Panc1 (cell line): Measurements from ENCODE around the gene CDC123. TPM values are rescaled to one million over a fixed set of nuclear protein-coding genes. Genes with fewer than 3 reads are reported as not detected.
"Not testable (repeated sequence)": the region's sequence is repeated elsewhere in the genome, so short reads cannot be mapped to it uniquely, and the experiment has no call there.

Source experiments
- ATAC-seq: fragments of 200-7000 bp; cut with Tn5 transposase; 2 replicates; pipeline ENCODE4 v1.9.1; 2020; ENCODE audit warnings: mild to moderate bottlenecking, moderate library complexity
- BruUV-seq: library from RNA; stranded (reverse); fragments of 400-500 nt; replicated peaks from 2 replicates; lab custom pipeline; 2021; lab: Mats Ljungman, UMichigan
- CTCF ChIA-PET: fragments of 300-600 bp; sonication (Branson Sonifier 250); formaldehyde crosslinking; loops from one replicate; lab custom pipeline; 2022; ENCODE audit warnings: antibody characterized with exemption; lab: Charles Lee
- POLR2A ChIA-PET: fragments of 300-600 bp; sonication (Branson Sonifier 250); formaldehyde crosslinking; loops from one replicate; lab custom pipeline; 2022; ENCODE audit warnings: antibody characterized with exemption; lab: Charles Lee
- DNase-seq: peaks from one replicate; pipeline ENCODE4 v3.0.0-alpha.2; 2010; ENCODE audit warnings: low read depth, low spot score
- H3K27ac ChIP-seq: 2 replicates; pipeline ENCODE4 v1.5.1; 2011; ENCODE audit warnings: mild to moderate bottlenecking, low read length, inconsistent platforms
- H3K27me3 ChIP-seq: fragments of 200-500 bp; sonication (Bioruptor generic); 2 replicates; pipeline ENCODE4 v1.6.0; 2014; ENCODE audit warnings: low read length, inconsistent platforms; ENCODE audit not compliant: control insufficient read depth, insufficient read depth
- H3K36me3 ChIP-seq: fragments of 200-500 bp; sonication (Bioruptor generic); 2 replicates; pipeline ENCODE4 v1.5.1; 2014; ENCODE audit warnings: inconsistent platforms, mild to moderate bottlenecking, low read length, moderate library complexity; ENCODE audit not compliant: control insufficient read depth, insufficient read depth
- H3K4me1 ChIP-seq: 2 replicates; pipeline ENCODE4 v1.5.1; 2011; ENCODE audit warnings: inconsistent platforms, mild to moderate bottlenecking, low read length, moderate library complexity; ENCODE audit not compliant: control insufficient read depth, insufficient read depth
- H3K4me3 ChIP-seq, 2 experiments: 2 replicates each; pipeline ENCODE4 v1.5.1; 2011 to 2012; ENCODE audit warnings: low read depth in 2 of 2, low read length in 2 of 2, mild to moderate bottlenecking in 2 of 2, inconsistent platforms in 1 of 2, moderate library complexity in 1 of 2
- H3K9me3 ChIP-seq: fragments of 200-500 bp; sonication (Bioruptor generic); 2 replicates; pipeline ENCODE4 v1.5.1; 2014; ENCODE audit warnings: low read depth, mild to moderate bottlenecking, inconsistent platforms, low read length, moderate library complexity; ENCODE audit not compliant: control insufficient read depth, insufficient read depth
- POLR2AphosphoS5 ChIP-seq: IDR thresholded peaks from 2 replicates; pipeline ENCODE4 v1.6.1; 2012; ENCODE audit warnings: mild to moderate bottlenecking, low read depth, low read length, moderate library complexity
- SIN3A ChIP-seq: IDR thresholded peaks from 2 replicates; pipeline ENCODE4 v1.6.1; 2012; ENCODE audit warnings: low read depth, mild to moderate bottlenecking, low read length, moderate library complexity, borderline replicate concordance; ENCODE audit not compliant: insufficient read depth
- TCF7L2 ChIP-seq: IDR thresholded peaks from 2 replicates; pipeline ENCODE4 v1.6.1; 2011; ENCODE audit warnings: mild to moderate bottlenecking, low read depth, low read length, inconsistent platforms
- in situ Hi-C: cut with HindIII; loops from 2 replicates; pipeline ENCODE4 v1.10.0; 2016; ENCODE audit warnings: low sequenced_read_pairs, low pct_unique_long_range_greater_than_20kb
- intact Hi-C: fragments of 100-400 bp; cut with micrococcal nuclease; formaldehyde crosslinking; loops from one replicate; pipeline ENCODE4 v1.10.0; 2022; ENCODE audit not compliant: unreplicated experiment
- total RNA-seq: library from RNA; stranded (reverse); gene quantifications from one replicate; pipeline ENCODE4 v1.2.1, GENCODE V29; 2021; ENCODE audit not compliant: unreplicated experiment
- TF ChIP-seq, protein P1 (sequence below): fragments of 450-650 bp; IDR thresholded peaks from 2 replicates; pipeline ENCODE4 v1.5.1; 2017; ENCODE audit warnings: mild to moderate bottlenecking
- TF ChIP-seq, protein P2 (sequence below), 2 experiments: IDR thresholded peaks; 2 replicates each; pipeline ENCODE4 v1.6.1; 2011 to 2012; ENCODE audit warnings: low read depth in 2 of 2, control low read depth in 1 of 2, low read length in 1 of 2, mild to moderate bottlenecking in 1 of 2, moderate library complexity in 1 of 2; ENCODE audit not compliant: insufficient read depth in 1 of 2

The CDC123 gene
- total RNA-seq, 1 experiment from 2014 or later, result 66.3 TPM

DNA sequence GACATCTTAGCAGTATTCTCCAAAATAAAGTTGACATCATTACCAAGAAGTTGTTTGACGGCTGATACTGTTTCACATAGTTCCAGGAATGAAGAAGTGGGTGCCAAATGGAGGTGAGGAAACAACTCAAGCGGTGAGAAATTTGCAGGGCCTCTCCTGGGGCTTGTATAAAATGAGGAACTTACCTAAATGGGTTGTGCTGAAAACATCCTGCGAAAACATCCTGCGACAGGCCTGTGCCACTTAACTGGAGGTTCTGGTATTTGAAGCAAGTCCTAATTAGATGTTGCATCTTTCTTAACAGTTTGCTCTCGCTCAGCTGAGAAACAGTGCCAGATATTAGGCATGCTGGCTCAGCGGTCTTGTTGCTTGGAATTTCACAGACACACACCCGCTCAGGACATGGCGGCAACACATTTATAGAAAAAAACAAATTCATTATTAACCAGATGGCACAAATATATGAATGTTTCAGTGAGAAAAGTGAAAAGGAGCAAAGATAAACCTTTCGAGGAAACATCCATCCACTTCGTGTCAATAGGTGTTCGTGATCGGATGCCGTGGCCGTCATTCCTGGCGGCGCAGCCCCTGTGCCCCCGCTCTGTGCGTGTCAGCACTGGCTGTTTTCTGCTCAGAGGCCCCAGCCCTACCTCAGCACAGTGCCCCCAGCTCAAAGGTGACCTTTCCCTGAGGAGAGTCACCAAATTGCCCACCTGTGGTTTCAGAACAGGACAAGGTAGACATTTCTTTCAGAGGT, 48.1 kb downstream of the CDC123 start:
- in situ Hi-C loops (no loop called here), intact Hi-C loops (no loop called here)
- Histone ChIP-seq H3K9me3 (no peaks in the 10 kb centered on the region), H3K27me3 (no peaks in the 10 kb centered on the region), H3K4me1 (no peaks in the 10 kb centered on the region), H3K27ac (no peak overlapping the region), H3K4me3 (no peak overlapping the region), H3K36me3 (no peaks in the 10 kb centered on the region; the same call in 1 of the 2 replicates)
- TSS peak; percentile 54 for BruUV-seq
- POLR2A ChIA-PET, result no interaction called here
- DNase-seq (no peak), ATAC-seq (no peak)
- TF ChIP-seq, protein P1, sequence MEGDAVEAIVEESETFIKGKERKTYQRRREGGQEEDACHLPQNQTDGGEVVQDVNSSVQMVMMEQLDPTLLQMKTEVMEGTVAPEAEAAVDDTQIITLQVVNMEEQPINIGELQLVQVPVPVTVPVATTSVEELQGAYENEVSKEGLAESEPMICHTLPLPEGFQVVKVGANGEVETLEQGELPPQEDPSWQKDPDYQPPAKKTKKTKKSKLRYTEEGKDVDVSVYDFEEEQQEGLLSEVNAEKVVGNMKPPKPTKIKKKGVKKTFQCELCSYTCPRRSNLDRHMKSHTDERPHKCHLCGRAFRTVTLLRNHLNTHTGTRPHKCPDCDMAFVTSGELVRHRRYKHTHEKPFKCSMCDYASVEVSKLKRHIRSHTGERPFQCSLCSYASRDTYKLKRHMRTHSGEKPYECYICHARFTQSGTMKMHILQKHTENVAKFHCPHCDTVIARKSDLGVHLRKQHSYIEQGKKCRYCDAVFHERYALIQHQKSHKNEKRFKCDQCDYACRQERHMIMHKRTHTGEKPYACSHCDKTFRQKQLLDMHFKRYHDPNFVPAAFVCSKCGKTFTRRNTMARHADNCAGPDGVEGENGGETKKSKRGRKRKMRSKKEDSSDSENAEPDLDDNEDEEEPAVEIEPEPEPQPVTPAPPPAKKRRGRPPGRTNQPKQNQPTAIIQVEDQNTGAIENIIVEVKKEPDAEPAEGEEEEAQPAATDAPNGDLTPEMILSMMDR, result no peak
- no peak for TF ChIP-seq POLR2AphosphoS5
- no peak for TF ChIP-seq SIN3A
- TF ChIP-seq, protein P2, sequence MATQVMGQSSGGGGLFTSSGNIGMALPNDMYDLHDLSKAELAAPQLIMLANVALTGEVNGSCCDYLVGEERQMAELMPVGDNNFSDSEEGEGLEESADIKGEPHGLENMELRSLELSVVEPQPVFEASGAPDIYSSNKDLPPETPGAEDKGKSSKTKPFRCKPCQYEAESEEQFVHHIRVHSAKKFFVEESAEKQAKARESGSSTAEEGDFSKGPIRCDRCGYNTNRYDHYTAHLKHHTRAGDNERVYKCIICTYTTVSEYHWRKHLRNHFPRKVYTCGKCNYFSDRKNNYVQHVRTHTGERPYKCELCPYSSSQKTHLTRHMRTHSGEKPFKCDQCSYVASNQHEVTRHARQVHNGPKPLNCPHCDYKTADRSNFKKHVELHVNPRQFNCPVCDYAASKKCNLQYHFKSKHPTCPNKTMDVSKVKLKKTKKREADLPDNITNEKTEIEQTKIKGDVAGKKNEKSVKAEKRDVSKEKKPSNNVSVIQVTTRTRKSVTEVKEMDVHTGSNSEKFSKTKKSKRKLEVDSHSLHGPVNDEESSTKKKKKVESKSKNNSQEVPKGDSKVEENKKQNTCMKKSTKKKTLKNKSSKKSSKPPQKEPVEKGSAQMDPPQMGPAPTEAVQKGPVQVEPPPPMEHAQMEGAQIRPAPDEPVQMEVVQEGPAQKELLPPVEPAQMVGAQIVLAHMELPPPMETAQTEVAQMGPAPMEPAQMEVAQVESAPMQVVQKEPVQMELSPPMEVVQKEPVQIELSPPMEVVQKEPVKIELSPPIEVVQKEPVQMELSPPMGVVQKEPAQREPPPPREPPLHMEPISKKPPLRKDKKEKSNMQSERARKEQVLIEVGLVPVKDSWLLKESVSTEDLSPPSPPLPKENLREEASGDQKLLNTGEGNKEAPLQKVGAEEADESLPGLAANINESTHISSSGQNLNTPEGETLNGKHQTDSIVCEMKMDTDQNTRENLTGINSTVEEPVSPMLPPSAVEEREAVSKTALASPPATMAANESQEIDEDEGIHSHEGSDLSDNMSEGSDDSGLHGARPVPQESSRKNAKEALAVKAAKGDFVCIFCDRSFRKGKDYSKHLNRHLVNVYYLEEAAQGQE (IDR thresholded peaks at IDR 0.05; ENCODE audit: insufficient read depth in 1 of 2, low read depth in 2 of 2, low read length in 1 of 2), result no peak
- no peak for TF ChIP-seq TCF7L2
- CTCF ChIA-PET, result interaction anchor here (0.6 kb wide), 1 partner anchor 534 kb away, joined by 6 read pairs; no protein-coding TSS in a partner anchor

DNA sequence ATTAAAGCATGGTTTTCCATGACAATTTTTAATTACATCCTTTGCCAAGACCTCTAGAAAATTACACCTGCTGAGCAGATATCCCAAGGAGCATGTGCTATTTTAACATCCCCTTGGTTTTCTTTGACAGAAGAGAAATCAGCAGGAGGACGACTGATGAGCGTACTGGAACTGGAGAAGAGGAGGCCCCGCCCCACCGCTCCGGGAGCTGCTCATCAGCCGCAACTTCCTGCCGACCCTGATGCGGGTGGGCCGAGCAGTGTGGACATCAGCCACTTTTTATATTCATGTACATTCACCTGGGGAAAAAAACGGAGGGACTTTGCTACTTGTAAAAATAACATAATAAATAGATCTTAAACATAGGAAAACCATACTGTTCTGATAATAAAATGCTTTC, 54.2 kb downstream of the CDC123 start:
- Histone ChIP-seq H3K27ac (no peak overlapping the region), H3K4me1 (no peaks in the 10 kb centered on the region), H3K9me3 (no peaks in the 10 kb centered on the region), H3K27me3 (no peaks in the 10 kb centered on the region), H3K36me3 (no peaks in the 10 kb centered on the region), H3K4me3 (no peak overlapping the region)
- BruUV-seq, result no TSS peak
- no peak for DNase-seq
- in situ Hi-C loops (no loop called here), intact Hi-C loops (no loop called here)
- ChIA-PET POLR2A (interaction anchor here (0.6 kb wide), 1 partner anchor 94 kb away, joined by 5 read pairs; no protein-coding TSS in a partner anchor), CTCF (no interaction called here)
- ATAC-seq, result no peak
- no peak for TF ChIP-seq SIN3A
- TF ChIP-seq, protein P1, result no peak
- no peak for TF ChIP-seq POLR2AphosphoS5
- no peak for TF ChIP-seq TCF7L2
- TF ChIP-seq, protein P2 (IDR thresholded peaks at IDR 0.05; ENCODE audit: insufficient read depth in 1 of 2, low read depth in 2 of 2, low read length in 1 of 2), result no peak

DNA sequence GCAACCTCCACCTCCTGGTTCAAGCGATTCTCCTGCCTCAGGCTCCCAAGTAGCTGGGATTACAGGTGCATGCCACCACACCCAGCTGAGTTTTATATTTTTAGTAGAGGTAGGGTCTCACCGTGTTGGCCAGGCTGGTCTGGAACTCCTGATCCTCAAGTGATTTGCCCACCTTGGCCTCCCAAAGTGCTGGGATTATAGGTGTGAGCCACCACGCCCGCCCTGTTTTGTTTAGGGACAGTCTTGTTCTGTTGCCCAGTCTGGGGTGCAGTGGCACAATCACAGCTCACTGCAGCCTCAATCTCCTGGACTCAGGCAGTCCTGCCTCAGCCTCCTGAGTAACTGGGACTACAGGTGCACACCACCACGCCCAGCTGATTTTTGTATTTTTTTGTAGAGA, 54.7 kb downstream of the CDC123 start:
- H3K4me3 ChIP-seq, CTCF ChIA-PET, H3K27me3 ChIP-seq, H3K9me3 ChIP-seq, DNase-seq, H3K27ac ChIP-seq, ATAC-seq, H3K4me1 ChIP-seq, H3K36me3 ChIP-seq, intact Hi-C loops, BruUV-seq, POLR2A ChIA-PET, in situ Hi-C loops: not testable (repeated sequence)
